GM23248 (cell line): ENCODE data around the gene GPR135. TPM values are rescaled to one million over a fixed set of nuclear protein-coding genes. Genes with fewer than 3 reads are reported as not detected.
"Not testable (repeated sequence)": the region's sequence is repeated elsewhere in the genome, so short reads cannot be mapped to it uniquely, and the experiment has no call there.

Experiments used
- DNase-seq: peaks from one replicate; pipeline ENCODE4 v3.0.0-alpha.2; 2015
- H2AFZ ChIP-seq: fragments of 200-600 bp; sonication (generic); 2 replicates; pipeline ENCODE4 v1.6.1; 2016; ENCODE audit warnings: antibody characterized with exemption
- H3F3A ChIP-seq: fragments of 200-600 bp; sonication (generic); 2 replicates; pipeline ENCODE4 v1.6.1; 2016; ENCODE audit warnings: mild to moderate bottlenecking, antibody characterized with exemption, mixed run types; ENCODE audit not compliant: insufficient read depth
- H3K27ac ChIP-seq: fragments of 200-600 bp; sonication (generic); 2 replicates; pipeline ENCODE4 v1.5.1; 2016; ENCODE audit warnings: mild to moderate bottlenecking
- H3K27me3 ChIP-seq: fragments of 200-600 bp; sonication (generic); replicated peaks from 2 replicates; pipeline ENCODE4 v1.6.1; 2016; ENCODE audit warnings: mild to moderate bottlenecking; ENCODE audit not compliant: insufficient read depth
- H3K36me3 ChIP-seq: fragments of 200-600 bp; sonication (generic); 2 replicates; pipeline ENCODE4 v1.6.1; 2016; ENCODE audit warnings: low read depth, mild to moderate bottlenecking
- H3K4me1 ChIP-seq: fragments of 200-600 bp; sonication (generic); 2 replicates; pipeline ENCODE4 v1.6.1; 2016; ENCODE audit warnings: mild to moderate bottlenecking; ENCODE audit not compliant: insufficient read depth
- H3K4me2 ChIP-seq: fragments of 200-600 bp; sonication (generic); one replicate; pipeline ENCODE4 v1.6.1; 2016; ENCODE audit warnings: mild to moderate bottlenecking; ENCODE audit not compliant: unreplicated experiment
- H3K4me3 ChIP-seq: fragments of 200-600 bp; sonication (generic); 2 replicates; pipeline ENCODE4 v1.5.1; 2016; ENCODE audit warnings: mild to moderate bottlenecking
- H3K79me2 ChIP-seq: fragments of 200-600 bp; sonication (generic); 2 replicates; pipeline ENCODE4 v1.6.1; 2016; ENCODE audit warnings: mild to moderate bottlenecking; ENCODE audit not compliant: insufficient read depth
- H3K9ac ChIP-seq: fragments of 200-600 bp; sonication (generic); 2 replicates; pipeline ENCODE4 v1.6.1; 2016; ENCODE audit warnings: mild to moderate bottlenecking
- H3K9me2 ChIP-seq: fragments of 200-600 bp; sonication (generic); 2 replicates; pipeline ENCODE4 v1.6.1; 2016; ENCODE audit warnings: mixed run types, mild to moderate bottlenecking, moderate library complexity; ENCODE audit not compliant: insufficient read depth
- H3K9me3 ChIP-seq: fragments of 200-600 bp; sonication (generic); one replicate; pipeline ENCODE4 v1.6.1; 2017; ENCODE audit warnings: low read depth
- H4K20me1 ChIP-seq: fragments of 200-600 bp; sonication (generic); 2 replicates; pipeline ENCODE4 v1.6.0; 2016; ENCODE audit not compliant: insufficient read depth
- EZH2 ChIP-seq: fragments of 200-600 bp; sonication (generic); IDR thresholded peaks from 2 replicates; pipeline ENCODE4 v1.6.1; 2018; ENCODE audit warnings: antibody characterized with exemption, mild to moderate bottlenecking; ENCODE audit not compliant: insufficient read depth, poor library complexity, severe bottlenecking
- EZH2phosphoT487 ChIP-seq: fragments of 200-600 bp; sonication (generic); IDR thresholded peaks from 2 replicates; pipeline ENCODE4 v1.6.1; 2018; ENCODE audit warnings: antibody characterized with exemption, moderate library complexity, mild to moderate bottlenecking, low read depth; ENCODE audit not compliant: insufficient read depth
- WGBS, 2 experiments: methylation state at CpG; one replicate each; pipeline ENCODE4 v1.1.6; 2015 to 2017; ENCODE audit warnings: low lambda C conversion rate in 2 of 2, low coverage in 1 of 2; ENCODE audit errors: missing lambda C conversion rate in 2 of 2; 5-methylcytosine and 5-hydroxymethylcytosine counted together
- in situ Hi-C: fragments of 300-500 bp; cut with MboI; formaldehyde crosslinking; loops from 2 replicates; pipeline ENCODE4 v1.15.0; 2020
- polyA plus RNA-seq: library from polyadenylated mRNA; unstranded; fragments of >200 nt; fragmentation: Nextera tagmentation; extraction: Ambion mirVana; gene quantifications from 2 replicates; pipeline ENCODE4 v1.2.1, GENCODE V29; 2016
- total RNA-seq: library from RNA; depleted of rRNA; stranded (reverse); fragments of >200 nt; shearing (Covaris generic); gene quantifications from 2 replicates; pipeline ENCODE4 v1.2.3, GENCODE V29; 2014

GPR135 gene
- total and polyA plus RNA-seq, 2 experiments from 2014 or later, result 1.5 to 2.6 TPM

DNA sequence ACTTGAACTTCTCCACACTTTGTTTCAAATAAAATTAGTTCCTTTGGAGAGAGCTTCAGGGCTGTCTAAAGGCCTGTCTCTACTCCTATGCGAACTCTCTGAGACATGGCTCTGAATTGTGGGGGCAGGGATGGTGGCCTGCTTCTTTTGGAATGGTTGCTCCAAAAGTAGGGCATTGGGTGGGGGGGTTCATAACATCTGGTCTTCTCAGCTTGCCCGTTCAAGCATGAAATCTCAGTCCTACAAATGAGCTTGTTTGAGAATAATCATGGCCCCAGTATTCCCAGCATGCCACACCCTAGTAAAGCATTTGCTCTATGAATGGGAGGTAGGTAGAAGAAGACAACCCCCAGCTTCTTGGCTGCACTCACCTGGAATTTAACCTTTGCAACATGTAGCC, 6.7 kb downstream of the GPR135 start:
- DNase-seq, result no peak
- Histone ChIP-seq H3K27me3 (no peaks in the 10 kb centered on the region), H3K9me3 (no peaks in the 10 kb centered on the region), H3K79me2 (peaks cover 11% of the 10 kb centered on the region; the same call in 1 of the 2 replicates), H2AFZ (no peak overlapping the region), H3K4me1 (peaks cover 23% of the 10 kb centered on the region), H3K9ac (no peak overlapping the region), H4K20me1 (no peaks in the 10 kb centered on the region), H3K27ac (no peak overlapping the region), H3K9me2 (no peaks in the 10 kb centered on the region), H3K4me3 (no peak overlapping the region), H3F3A (peaks cover 46% of the 10 kb centered on the region), H3K4me2 (no peak overlapping the region), H3K36me3 (peaks cover 35% of the 10 kb centered on the region)
- in situ Hi-C loops, result no loop called here
- WGBS, 2 experiments, result 82 to 97% methylated on average over 2 of the region's 2 CpGs
- TF ChIP-seq EZH2phosphoT487, result no peak
- no peak for TF ChIP-seq EZH2

DNA sequence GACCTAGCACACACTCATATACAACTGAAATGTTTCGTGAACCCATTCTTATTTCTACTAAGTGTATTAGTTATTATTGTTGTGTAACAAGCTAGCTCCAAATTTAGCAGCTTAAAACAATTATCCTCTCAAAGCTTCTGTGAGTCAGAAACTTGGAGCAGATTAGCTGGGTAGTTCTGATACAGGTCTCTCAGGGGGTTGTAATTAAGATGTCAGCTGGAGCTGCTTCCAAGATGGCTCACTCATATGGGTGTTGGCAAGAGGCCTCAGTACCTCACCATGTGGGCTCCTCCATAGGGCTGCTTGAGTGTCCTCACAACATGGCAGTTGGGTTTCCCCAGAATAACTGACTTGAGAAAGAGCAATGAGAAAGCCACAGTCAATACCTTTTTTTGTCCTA, 9.8 kb downstream of the GPR135 start:
- TF ChIP-seq EZH2 (no peak), EZH2phosphoT487 (no peak)
- Histone ChIP-seq H3K27me3 (no peaks in the 10 kb centered on the region), H3K36me3 (peaks cover 31% of the 10 kb centered on the region), H3K9ac (peak overlapping the region; percentile 58; the same call in 1 of the 2 replicates), H3K9me3 (no peaks in the 10 kb centered on the region), H2AFZ (no peak overlapping the region), H3K4me2 (peak overlapping the region; percentile 75), H3K9me2 (no peaks in the 10 kb centered on the region), H4K20me1 (no peaks in the 10 kb centered on the region), H3F3A (peaks cover 49% of the 10 kb centered on the region), H3K4me1 (peaks cover 41% of the 10 kb centered on the region), H3K79me2 (no peaks in the 10 kb centered on the region), H3K27ac (peak overlapping the region; percentile 87), H3K4me3 (no peak overlapping the region)
- peak; percentile 79 for DNase-seq
- WGBS, 2 experiments, result 24 to 35% methylated on average over 1 of the region's 1 CpG
- in situ Hi-C loops, result no loop called here

DNA sequence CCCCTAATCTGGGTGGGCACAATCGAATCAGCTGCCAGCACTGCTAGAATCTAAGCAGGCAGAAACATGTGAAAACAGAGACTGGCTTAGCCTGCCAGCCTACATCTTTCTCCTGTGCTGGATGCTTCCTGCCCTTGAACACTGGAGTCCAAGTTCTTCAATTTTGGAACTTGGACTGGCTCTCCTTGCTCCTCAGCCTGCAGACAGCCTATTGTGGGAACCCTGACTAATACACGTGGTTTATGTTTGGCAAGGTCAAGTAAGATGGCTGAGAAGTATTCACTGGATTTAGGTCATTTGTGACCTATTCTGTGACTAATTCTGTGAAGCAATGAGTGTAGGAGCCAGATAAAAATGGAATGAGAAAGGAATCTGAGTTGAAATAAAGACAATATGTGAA, 11.0 kb downstream of the GPR135 start:
- WGBS, 2 experiments, result 17% methylated on average over 2 of the region's 2 CpGs
- no peaks in the 10 kb centered on the region for H3K79me2 ChIP-seq
- no peaks in the 10 kb centered on the region for H4K20me1 ChIP-seq
- peak overlapping the region; percentile 87 for H3K27ac ChIP-seq
- no peak overlapping the region for H2AFZ ChIP-seq
- H3K36me3 ChIP-seq, result peaks cover 28% of the 10 kb centered on the region
- TF ChIP-seq EZH2phosphoT487 (no peak), EZH2 (no peak)
- peaks cover 41% of the 10 kb centered on the region for H3K4me1 ChIP-seq
- in situ Hi-C loops, result no loop called here
- H3K4me2 ChIP-seq, result peak overlapping the region; percentile 75
- DNase-seq, result peak; percentile 96
- H3K9ac ChIP-seq, result peak overlapping the region; percentile 58
- H3K4me3 ChIP-seq, result 0 out of 2 replicates have a peak overlapping the region, but pooled peaks have one; percentile 33
- no peaks in the 10 kb centered on the region for H3K9me2 ChIP-seq
- H3K27me3 ChIP-seq, result no peaks in the 10 kb centered on the region
- H3K9me3 ChIP-seq, result no peaks in the 10 kb centered on the region
- H3F3A ChIP-seq, result peaks cover 49% of the 10 kb centered on the region

DNA sequence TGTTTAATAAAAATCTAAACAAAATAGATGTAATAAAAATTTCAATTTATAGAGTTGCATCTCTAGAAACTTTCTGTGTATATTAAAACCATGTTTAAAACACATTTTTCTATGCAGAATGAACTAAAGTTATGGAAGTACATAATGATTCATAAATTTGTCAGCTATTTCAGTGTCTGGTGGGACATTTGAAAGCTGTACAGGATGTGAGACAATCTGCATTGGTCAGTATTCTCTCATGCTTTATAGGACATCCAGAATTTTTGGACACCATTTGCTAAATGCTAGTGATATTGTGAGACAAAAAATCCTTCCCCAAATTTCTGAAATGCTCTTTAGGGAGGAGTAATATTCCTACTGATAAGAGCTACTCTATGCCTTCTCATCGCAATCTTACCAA, 13.3 kb downstream of the GPR135 start:
- TF ChIP-seq EZH2phosphoT487, result no peak
- no peak for TF ChIP-seq EZH2
- 100% methylated on average over 1 of the region's 1 CpG for WGBS, 2 experiments
- Histone ChIP-seq H3K9me2 (no peaks in the 10 kb centered on the region), H3F3A (peaks cover 35% of the 10 kb centered on the region), H3K36me3 (peaks cover 10% of the 10 kb centered on the region), H4K20me1 (no peaks in the 10 kb centered on the region), H3K27ac (no peak overlapping the region), H3K79me2 (no peaks in the 10 kb centered on the region), H3K4me3 (no peak overlapping the region), H2AFZ (no peak overlapping the region), H3K9me3 (no peaks in the 10 kb centered on the region), H3K4me1 (peaks cover 41% of the 10 kb centered on the region), H3K4me2 (no peak overlapping the region), H3K9ac (no peak overlapping the region), H3K27me3 (no peaks in the 10 kb centered on the region)
- in situ Hi-C loops, result no loop called here
- no peak for DNase-seq

GRCh38 chr14:59450716-59451115, 14.5 kb downstream of the GPR135 start:
- no peaks in the 10 kb centered on the region for H3K79me2 ChIP-seq
- no peaks in the 10 kb centered on the region for H3K27me3 ChIP-seq
- H3K9me2 ChIP-seq, result no peaks in the 10 kb centered on the region
- TF ChIP-seq EZH2, result no peak
- no peak for TF ChIP-seq EZH2phosphoT487
- no peaks in the 10 kb centered on the region for H3K36me3 ChIP-seq
- in situ Hi-C loops, result no loop called here
- peaks cover 24% of the 10 kb centered on the region for H3F3A ChIP-seq
- no peak overlapping the region for H3K27ac ChIP-seq
- H3K4me3 ChIP-seq, result no peak overlapping the region
- no peak overlapping the region for H3K9ac ChIP-seq
- H3K4me2 ChIP-seq, result no peak overlapping the region
- H2AFZ ChIP-seq, result no peak overlapping the region
- H3K4me1 ChIP-seq, result peaks cover 38% of the 10 kb centered on the region
- no peaks in the 10 kb centered on the region for H3K9me3 ChIP-seq
- H4K20me1 ChIP-seq, result no peaks in the 10 kb centered on the region
- WGBS, 2 experiments, result 91 to 97% methylated on average over 3 of the region's 3 CpGs
- DNase-seq, result no peak

DNA sequence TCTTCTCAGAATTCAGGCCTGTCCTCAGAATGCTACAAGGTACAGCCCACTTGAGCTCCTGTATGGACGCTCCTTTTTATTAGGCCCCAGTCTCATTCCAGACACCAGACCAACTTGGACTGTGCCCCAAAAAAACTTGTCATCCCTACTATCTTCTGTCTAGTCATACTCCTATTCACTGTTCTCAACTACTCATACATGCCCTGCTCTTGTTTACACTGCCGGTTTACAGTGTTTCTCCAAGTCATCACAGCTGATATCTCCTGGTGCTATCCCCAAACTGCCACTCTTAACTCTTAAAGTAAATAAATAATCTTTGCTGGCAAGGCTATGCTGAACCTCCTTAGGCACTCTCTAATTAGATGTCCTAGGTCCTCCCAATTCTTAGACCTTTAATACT, 16.5 kb downstream of the GPR135 start:
- in situ Hi-C loops, result loop anchor here (10.0 to 25.0 kb wide), 3 partner anchors 414 to 961 kb away; partner anchors contain the start of gene DACT1
- not testable (repeated sequence) for H3K9ac ChIP-seq

More for the DNA sequence above, 16.5 kb downstream of the GPR135 start:
- H2AFZ ChIP-seq, H3K4me3 ChIP-seq, DNase-seq, H3K27ac ChIP-seq, H3K36me3 ChIP-seq, H3K79me2 ChIP-seq, H3K4me2 ChIP-seq, H3K9me3 ChIP-seq, H3K27me3 ChIP-seq, H4K20me1 ChIP-seq, H3F3A ChIP-seq, H3K9me2 ChIP-seq: not testable (repeated sequence)
- 76 to 80% methylated on average over 2 of the region's 2 CpGs for WGBS, 2 experiments
- peaks cover 19% of the 10 kb centered on the region for H3K4me1 ChIP-seq
